OCI-LY7 (cell line): Measurements from ENCODE around the gene PTRHD1. TPM values are rescaled to one million over a fixed set of nuclear protein-coding genes. Genes with fewer than 3 reads are reported as not detected.

Experiments used
- BruUV-seq: library from RNA; stranded (reverse); fragments of 400-500 nt; replicated peaks from 2 replicates; lab custom pipeline; 2021; lab: Mats Ljungman, UMichigan
- CTCF ChIA-PET: fragments of 300-600 bp; sonication (Branson Sonifier 250); formaldehyde crosslinking; loops from one replicate; lab custom pipeline; 2022; ENCODE audit warnings: antibody characterized with exemption; ENCODE audit not compliant: unreplicated experiment; lab: Charles Lee
- POLR2A ChIA-PET: fragments of 300-600 bp; sonication (Branson Sonifier 250); formaldehyde crosslinking; loops from one replicate; lab custom pipeline; 2022; ENCODE audit warnings: antibody characterized with exemption; lab: Charles Lee
- DNase-seq: peaks from one replicate; pipeline ENCODE4 v3.0.0-alpha.2; 2015; ENCODE audit warnings: low spot score
- H2AFZ ChIP-seq: fragments of 200-600 bp; sonication (generic), shearing (Covaris generic); 2 replicates; pipeline ENCODE4 v1.6.1; 2014; ENCODE audit warnings: mild to moderate bottlenecking, antibody characterized with exemption, low read length, moderate library complexity
- H3K27ac ChIP-seq: fragments of 200-600 bp; sonication (generic); 2 replicates; pipeline ENCODE4 v1.5.1; 2014; ENCODE audit warnings: mixed run types, low read depth, mild to moderate bottlenecking, moderate library complexity, low read length, inconsistent platforms; ENCODE audit not compliant: poor library complexity, severe bottlenecking
- H3K36me3 ChIP-seq: fragments of 200-600 bp; sonication (generic); 2 replicates; pipeline ENCODE4 v1.6.1; 2014; ENCODE audit warnings: mild to moderate bottlenecking, antibody characterized with exemption, low read length, moderate library complexity, mixed read lengths; ENCODE audit not compliant: insufficient read depth
- H3K4me1 ChIP-seq: fragments of 200-600 bp; sonication (generic); 2 replicates; pipeline ENCODE4 v1.5.1; 2014; ENCODE audit warnings: mild to moderate bottlenecking, low read length; ENCODE audit not compliant: insufficient read depth, poor library complexity, severe bottlenecking
- H3K4me2 ChIP-seq: fragments of 200-600 bp; sonication (generic); 2 replicates; pipeline ENCODE4 v1.6.1; 2014; ENCODE audit warnings: mild to moderate bottlenecking, low read length
- H3K4me3 ChIP-seq: fragments of 200-600 bp; sonication (generic); 2 replicates; pipeline ENCODE4 v1.5.1; 2014; ENCODE audit warnings: mild to moderate bottlenecking, low read depth, low read length; ENCODE audit not compliant: poor library complexity, severe bottlenecking
- H3K79me2 ChIP-seq: fragments of 200-600 bp; sonication (generic); 2 replicates; pipeline ENCODE4 v1.6.1; 2016; ENCODE audit warnings: low read depth, mild to moderate bottlenecking, low read length, moderate library complexity, mixed read lengths; ENCODE audit not compliant: insufficient read depth
- H3K9me2 ChIP-seq: fragments of 200-600 bp; sonication (generic); 2 replicates; pipeline ENCODE4 v1.6.1; 2016; ENCODE audit warnings: mild to moderate bottlenecking, low read length, mixed read lengths; ENCODE audit not compliant: insufficient read depth
- H3K9me3 ChIP-seq: fragments of 200-600 bp; sonication (generic); 2 replicates; pipeline ENCODE4 v1.6.1; 2014; ENCODE audit warnings: mild to moderate bottlenecking, mixed run types, low read length, mixed read lengths
- H4K20me1 ChIP-seq: fragments of 200-600 bp; sonication (generic); 2 replicates; pipeline ENCODE4 v1.6.1; 2014; ENCODE audit warnings: mild to moderate bottlenecking, antibody characterized with exemption, low read length, moderate library complexity, mixed read lengths; ENCODE audit not compliant: insufficient read depth
- CTCF ChIP-seq: fragments of 200-600 bp; sonication (generic); conservative IDR thresholded peaks from 2 replicates; pipeline ENCODE4 v1.5.1; 2014; ENCODE audit warnings: mild to moderate bottlenecking, antibody characterized with exemption, low read length, moderate library complexity, mixed read lengths
- EZH2phosphoT487 ChIP-seq: fragments of 200-600 bp; sonication (generic); IDR thresholded peaks from 2 replicates; pipeline ENCODE4 v1.6.1; 2018; ENCODE audit warnings: low read depth, borderline replicate concordance, mild to moderate bottlenecking, mixed run types, antibody characterized with exemption, low read length, moderate library complexity, mixed read lengths
- intact Hi-C: fragments of 100-400 bp; cut with micrococcal nuclease; formaldehyde crosslinking; loops from one replicate; pipeline ENCODE4 v1.10.0; 2022; ENCODE audit not compliant: unreplicated experiment
- total RNA-seq, 2 experiments: library from RNA; depleted of rRNA in 1 of 2; stranded (reverse); fragments of >200 nt in 1 of 2; shearing (Covaris generic) in 1 of 2; gene quantifications; 2 replicates each; pipeline ENCODE4 v1.2.3, GENCODE V29; 2014 to 2022

The PTRHD1 gene
- total RNA-seq, 2 experiments from 2014 or later = 43.9 to 55.0 TPM

- H2AFZ ChIP-seq = no peak overlapping the region
- H3K4me3 ChIP-seq = no peak overlapping the region
- POLR2A ChIA-PET = no interaction called here
- H3K9me3 ChIP-seq = no peaks in the 10 kb centered on the region
- H3K27ac ChIP-seq = no peak overlapping the region
- peaks cover 38% of the 10 kb centered on the region for H3K36me3 ChIP-seq
- no peak overlapping the region for H3K4me2 ChIP-seq
- no peaks in the 10 kb centered on the region for H4K20me1 ChIP-seq
- intact Hi-C loops = no loop called here
- DNase-seq = no peak
- peaks cover 18% of the 10 kb centered on the region for H3K4me1 ChIP-seq
- CTCF ChIA-PET = no interaction called here
- no peaks in the 10 kb centered on the region for H3K79me2 ChIP-seq
- no peaks in the 10 kb centered on the region for H3K9me2 ChIP-seq
- no TSS peak for BruUV-seq
- no peak for TF ChIP-seq EZH2phosphoT487
- no peak for TF ChIP-seq CTCF
Observed at GRCh38 chr2:24830786-24831185, 37.6 kb upstream of the PTRHD1 start.

GRCh38 chr2:24830351-24830750, 37.2 kb upstream of the PTRHD1 start:
- POLR2A ChIA-PET = no interaction called here
- Histone ChIP-seq H3K4me2 (no peak overlapping the region), H3K27ac (no peak overlapping the region), H3K4me1 (peaks cover 20% of the 10 kb centered on the region), H3K79me2 (no peaks in the 10 kb centered on the region), H3K4me3 (no peak overlapping the region), H3K9me2 (no peaks in the 10 kb centered on the region), H2AFZ (no peak overlapping the region), H4K20me1 (no peaks in the 10 kb centered on the region), H3K36me3 (peaks cover 41% of the 10 kb centered on the region), H3K9me3 (no peaks in the 10 kb centered on the region)
- CTCF ChIA-PET = interaction anchor here (0.6 kb wide), 1 partner anchor 299 kb away, joined by 3 read pairs; no protein-coding TSS in a partner anchor
- TF ChIP-seq CTCF = no peak
- no peak for TF ChIP-seq EZH2phosphoT487
- intact Hi-C loops = no loop called here
- no peak for DNase-seq
- BruUV-seq = no TSS peak

- Histone ChIP-seq H3K9me2 (no peaks in the 10 kb centered on the region), H3K9me3 (no peaks in the 10 kb centered on the region), H3K4me1 (peaks cover 20% of the 10 kb centered on the region), H3K4me2 (no peak overlapping the region), H3K79me2 (no peaks in the 10 kb centered on the region), H4K20me1 (no peaks in the 10 kb centered on the region), H3K36me3 (peaks cover 50% of the 10 kb centered on the region), H3K4me3 (no peak overlapping the region), H2AFZ (no peak overlapping the region), H3K27ac (no peak overlapping the region)
- BruUV-seq = no TSS peak
- no peak for DNase-seq
- ChIA-PET CTCF (interaction anchor here (1.0 to 1.2 kb wide), 2 partner anchors 215 to 418 kb away, joined by 4 read pairs; no protein-coding TSS in a partner anchor), POLR2A (interaction anchor here (0.7 kb wide), 1 partner anchor 215 kb away, joined by 7 read pairs; no protein-coding TSS in a partner anchor)
- TF ChIP-seq CTCF (no peak), EZH2phosphoT487 (no peak)
- intact Hi-C loops = loop anchor here (5.0 kb wide), 1 partner anchor 299 kb away; no protein-coding TSS in a partner anchor
Observed at GRCh38 chr2:24828238-24828996, 35.2 kb upstream of the PTRHD1 start.
